ENCODE data around the gene REX1BD. TPM values are rescaled to one million over a fixed set of nuclear protein-coding genes. Genes with fewer than 3 reads are reported as not detected.

Gene REX1BD
- total RNA-seq, 1 donor from 2014 or later: 54.1 TPM

DNA sequence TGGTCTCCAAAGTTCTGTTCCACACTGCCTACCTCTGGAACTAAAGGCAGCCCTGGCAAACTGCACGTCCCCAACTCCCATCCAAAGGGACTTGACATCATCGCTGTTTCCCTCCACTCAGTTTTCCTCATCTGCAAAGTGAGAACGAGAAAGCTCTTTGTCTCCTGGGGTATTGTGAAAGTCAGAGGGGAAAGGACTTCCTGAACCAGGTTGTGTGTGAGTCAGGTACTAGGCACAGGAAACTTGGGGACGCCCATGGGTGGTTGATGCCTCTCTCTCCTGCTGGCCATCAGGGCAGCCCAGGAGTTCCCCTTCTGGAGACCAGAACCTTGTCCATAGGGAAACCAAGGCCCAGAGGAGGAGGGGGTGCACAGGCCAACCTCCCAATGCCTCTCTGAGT, 13.3 kb downstream of the REX1BD start:
- Mint-ChIP-seq H3K9me3 (ENCODE audit: low read depth) (no peaks in the 10 kb centered on the region), H3K36me3 (ENCODE audit: low read depth) (no peaks in the 10 kb centered on the region), H3K27ac (ENCODE audit: unreplicated experiment) (no peak overlapping the region), H3K27me3 (ENCODE audit: low read depth) (peaks cover 14% of the 10 kb centered on the region), H3K4me3 (ENCODE audit: unreplicated experiment) (no peak overlapping the region), H3K4me1 (ENCODE audit: low read depth) (peaks cover 9% of the 10 kb centered on the region)
- no peak for DNase-seq (ENCODE audit: low spot score)
- TF ChIP-seq CTCF (IDR thresholded peaks at IDR 0.05): no peak

- no peak overlapping the region for H3K27ac Mint-ChIP-seq (ENCODE audit: unreplicated experiment)
- no peak overlapping the region for H3K4me3 Mint-ChIP-seq (ENCODE audit: unreplicated experiment)
- DNase-seq (ENCODE audit: low spot score): no peak
- no peaks in the 10 kb centered on the region for H3K9me3 Mint-ChIP-seq (ENCODE audit: low read depth)
- no peaks in the 10 kb centered on the region for H3K36me3 Mint-ChIP-seq (ENCODE audit: low read depth)
- H3K27me3 Mint-ChIP-seq (ENCODE audit: low read depth): peaks cover 21% of the 10 kb centered on the region
- TF ChIP-seq CTCF (IDR thresholded peaks at IDR 0.05): peak; percentile 49
- H3K4me1 Mint-ChIP-seq (ENCODE audit: low read depth): peaks cover 15% of the 10 kb centered on the region
These were observed 14.8 kb downstream of the REX1BD start for GRCh38 chr19:18603255-18603957.

- Mint-ChIP-seq H3K36me3 (ENCODE audit: low read depth) (peaks cover 2% of the 10 kb centered on the region), H3K27ac (ENCODE audit: unreplicated experiment) (no peak overlapping the region), H3K27me3 (ENCODE audit: low read depth) (peaks cover 29% of the 10 kb centered on the region), H3K4me3 (ENCODE audit: unreplicated experiment) (no peak overlapping the region), H3K4me1 (ENCODE audit: low read depth) (peaks cover 15% of the 10 kb centered on the region), H3K9me3 (ENCODE audit: low read depth) (no peaks in the 10 kb centered on the region)
- no peak for DNase-seq (ENCODE audit: low spot score)
- TF ChIP-seq CTCF (IDR thresholded peaks at IDR 0.05): no peak
These were observed 15.6 kb downstream of the REX1BD start for GRCh38 chr19:18603958-18604819.

DNA sequence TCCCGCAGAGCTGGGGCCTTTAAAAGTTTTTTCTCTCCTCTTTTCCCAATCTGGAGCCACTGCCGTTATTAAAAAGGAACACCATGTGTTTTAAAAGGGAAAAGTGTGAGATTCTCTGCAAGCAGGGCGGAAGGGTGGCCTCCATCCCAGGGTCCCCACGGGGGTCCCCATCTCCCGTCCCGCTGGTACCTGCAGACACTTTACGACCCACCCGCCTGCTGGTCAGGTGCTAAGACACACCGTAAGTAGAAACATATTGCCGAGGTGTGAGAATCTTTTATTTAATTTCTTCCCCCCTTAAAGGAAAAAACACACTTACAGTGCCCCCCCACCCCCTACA, 16.2 kb downstream of the REX1BD start:
- Mint-ChIP-seq H3K9me3 (ENCODE audit: low read depth) (no peaks in the 10 kb centered on the region), H3K4me1 (ENCODE audit: low read depth) (peaks cover 15% of the 10 kb centered on the region), H3K27ac (ENCODE audit: unreplicated experiment) (no peak overlapping the region), H3K4me3 (ENCODE audit: unreplicated experiment) (no peak overlapping the region), H3K36me3 (ENCODE audit: low read depth) (peaks cover 2% of the 10 kb centered on the region), H3K27me3 (ENCODE audit: low read depth) (peaks cover 34% of the 10 kb centered on the region)
- no peak for TF ChIP-seq CTCF (IDR thresholded peaks at IDR 0.05)
- no peak for DNase-seq (ENCODE audit: low spot score)

DNA sequence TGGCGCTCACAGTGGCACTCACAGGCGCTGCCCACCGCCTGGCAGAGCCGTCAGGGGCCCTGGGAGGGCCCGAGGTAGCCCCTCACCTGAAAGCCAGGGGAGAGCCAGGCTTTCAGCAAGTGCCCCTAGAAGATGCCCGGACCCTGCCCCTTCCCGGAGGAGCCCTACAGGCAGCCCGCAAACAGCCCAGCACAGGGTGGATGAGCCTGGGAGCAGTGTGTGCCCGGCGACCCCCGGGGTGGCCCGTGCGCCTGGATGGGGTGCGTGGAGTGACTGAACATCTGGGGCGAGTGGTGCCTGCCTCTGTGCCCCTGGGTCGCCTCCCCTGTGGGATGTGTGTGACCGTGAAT, 16.6 kb downstream of the REX1BD start:
- H3K27ac Mint-ChIP-seq (ENCODE audit: unreplicated experiment): no peak overlapping the region
- peak overlapping the region; percentile 55 for H3K4me3 Mint-ChIP-seq (ENCODE audit: unreplicated experiment)
- peaks cover 37% of the 10 kb centered on the region for H3K27me3 Mint-ChIP-seq (ENCODE audit: low read depth)

More for the DNA sequence above, 16.6 kb downstream of the REX1BD start:
- no peaks in the 10 kb centered on the region for H3K9me3 Mint-ChIP-seq (ENCODE audit: low read depth)
- H3K4me1 Mint-ChIP-seq (ENCODE audit: low read depth): peaks cover 15% of the 10 kb centered on the region
- TF ChIP-seq CTCF (IDR thresholded peaks at IDR 0.05): no peak
- no peak for DNase-seq (ENCODE audit: low spot score)
- H3K36me3 Mint-ChIP-seq (ENCODE audit: low read depth): peaks cover 2% of the 10 kb centered on the region
